GM12875 (cell line): Measurements from ENCODE around the gene PLXNA3.

Experiments used
- H3K4me3 ChIP-seq: one replicate; pipeline ENCODE4 v1.5.1; 2011; ENCODE audit warnings: low read depth, low read length, control low read depth
- CTCF ChIP-seq: IDR thresholded peaks from 2 replicates; pipeline ENCODE4 v1.5.1; 2011; ENCODE audit warnings: low read depth, mild to moderate bottlenecking, control low read depth, inconsistent platforms, low read length, moderate library complexity, borderline replicate concordance; ENCODE audit not compliant: insufficient read depth

Gene PLXNA3

GRCh38 chrX:154513716-154514115 is 55.6 kb downstream of the PLXNA3 start:
- TF ChIP-seq CTCF = no peak
- H3K4me3 ChIP-seq = no peak overlapping the region

- peak overlapping the region; percentile 68 for H3K4me3 ChIP-seq
Measured at GRCh38 chrX:154515090-154515965, 57.2 kb downstream of the PLXNA3 start.

DNA sequence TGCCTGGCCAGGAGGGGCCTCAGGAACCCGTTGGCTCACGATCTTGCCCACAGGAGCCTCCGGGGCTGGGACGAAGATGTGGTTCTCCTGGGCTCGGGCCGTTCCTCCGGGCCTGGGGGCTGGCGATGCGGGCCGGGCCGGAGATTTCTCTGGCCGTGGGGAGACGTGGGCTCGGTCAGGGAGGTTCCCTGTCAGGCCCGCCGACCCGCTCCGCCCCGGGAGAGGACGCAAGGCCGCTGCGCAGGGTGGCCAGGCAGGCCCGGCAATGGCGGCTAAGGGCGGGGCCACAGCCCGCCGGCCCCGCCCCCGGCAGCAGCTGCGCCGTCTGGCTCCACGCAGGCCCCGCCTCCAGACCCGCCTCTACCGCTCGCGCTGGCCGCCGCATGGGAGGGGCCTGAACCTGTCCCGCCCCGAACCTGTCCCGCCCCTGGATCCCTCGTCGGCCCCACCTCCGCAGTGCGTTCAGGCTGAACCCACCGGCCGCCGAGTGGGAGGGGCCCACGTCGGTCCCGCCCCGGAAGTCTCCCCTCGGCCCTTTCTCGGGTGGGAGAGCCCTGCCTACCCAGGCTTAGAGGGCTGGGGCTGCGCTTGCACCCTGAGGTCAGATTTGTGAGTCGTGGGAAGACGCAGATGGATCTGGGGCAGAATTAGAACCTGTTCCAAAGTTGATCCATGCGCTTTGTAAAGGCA is 58.0 kb downstream of the PLXNA3 start, which contains the start of gene FAM3A:
FAM3A (minus strand) TSS at position 267 of the 690 bp plus-strand sequence. CDS start 460 bp downstream, outside the sequence.
- peak within 1 kb of the TSS; percentile 68 for H3K4me3 ChIP-seq
- no peak for TF ChIP-seq CTCF

More at GRCh38 chrX:154515090-154515965, 57.2 kb downstream of the PLXNA3 start:
- no peak for TF ChIP-seq CTCF

- peak overlapping the region; percentile 63 for H3K4me3 ChIP-seq
- no peak for TF ChIP-seq CTCF
Measured at GRCh38 chrX:154516656-154517100, 58.6 kb downstream of the PLXNA3 start.

DNA sequence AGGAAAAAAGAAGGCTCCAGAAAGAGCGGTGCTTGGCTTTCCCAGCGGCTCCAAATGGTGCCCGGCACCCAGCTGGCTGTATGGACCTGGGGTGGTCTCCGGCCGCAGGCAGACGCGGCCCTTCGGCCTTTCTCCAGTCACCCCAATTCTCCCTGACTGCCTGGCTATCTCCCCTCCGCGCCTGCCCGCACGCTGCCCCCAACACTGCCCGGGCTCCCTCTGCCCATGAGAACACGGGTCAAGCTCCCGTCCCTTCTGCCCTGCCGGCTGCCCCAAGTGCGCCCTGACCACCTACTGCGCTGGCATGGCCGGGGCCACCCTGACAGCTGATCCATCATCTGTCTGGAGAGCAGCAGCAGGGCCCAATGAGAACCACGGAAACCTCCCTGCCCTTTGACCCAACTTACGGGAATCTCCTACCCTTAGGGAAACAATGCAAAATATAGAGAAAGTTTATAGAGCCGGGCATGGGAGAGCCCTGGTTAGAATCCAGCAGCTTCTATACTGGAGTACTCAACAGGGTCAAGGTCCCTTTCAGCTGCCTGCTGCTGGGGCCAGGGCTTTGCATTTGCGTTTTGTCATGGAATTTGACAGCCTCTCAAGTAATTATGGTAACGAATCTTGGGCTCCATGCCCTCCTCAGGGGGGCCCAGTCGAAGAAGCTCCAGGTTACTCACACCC is 59.2 kb downstream of the PLXNA3 start:
- no peak for TF ChIP-seq CTCF
- no peak overlapping the region for H3K4me3 ChIP-seq

GRCh38 chrX:154519389-154519788 is 61.3 kb downstream of the PLXNA3 start:
- no peak for TF ChIP-seq CTCF
- H3K4me3 ChIP-seq = no peak overlapping the region
